Stimulated activated effector memory CD8-positive, alpha-beta T cell treated with anti-CD3 and anti-CD28 coated beads, Interleukin-12 subunit alpha, Interleukin-12 subunit beta, amount 100 ng/mL, for 72 hours (primary cell): ENCODE results near the gene PRMT1.

Source experiments
- ATAC-seq: fragments of 150-1000 bp; cut with Tn5 transposase; 2 replicates; pipeline ENCODE4 v1.10.0; 2021
- DNase-seq, 2 donors: peaks; one replicate each; pipeline ENCODE4 v3.0.0; 2021 to 2022; ENCODE audit warnings: low spot score in 2 of 2
- H3K27ac Mint-ChIP-seq: one replicate; pipeline ENCODE4 v1.8.0; 2022; ENCODE audit warnings: mild to moderate bottlenecking, mixed read lengths
- H3K36me3 Mint-ChIP-seq: one replicate; pipeline ENCODE4 v1.8.0; 2022; ENCODE audit warnings: mild to moderate bottlenecking, mixed read lengths
- H3K4me1 Mint-ChIP-seq: one replicate; pipeline ENCODE4 v1.8.0; 2022; ENCODE audit warnings: mixed read lengths
- H3K4me3 Mint-ChIP-seq: one replicate; pipeline ENCODE4 v1.8.0; 2022; ENCODE audit warnings: mild to moderate bottlenecking, mixed read lengths
- H3K9me3 Mint-ChIP-seq: one replicate; pipeline ENCODE4 v1.8.0; 2022; ENCODE audit warnings: mixed read lengths

Gene PRMT1

GRCh38 chr19:49658566-49659442 is 18.3 kb upstream of the PRMT1 start:
- Mint-ChIP-seq H3K36me3 (peaks cover 89% of the 10 kb centered on the region), H3K27ac (peak overlapping the region; percentile 61), H3K4me1 (peaks cover 16% of the 10 kb centered on the region), H3K9me3 (no peaks in the 10 kb centered on the region), H3K4me3 (no peak overlapping the region)
- ATAC-seq (no peak), DNase-seq (no peak)

GRCh38 chr19:49660338-49660961 is 16.6 kb upstream of the PRMT1 start:
- H3K27ac Mint-ChIP-seq = peak overlapping the region; percentile 61
- DNase-seq (no peak), ATAC-seq (no peak)
- H3K4me3 Mint-ChIP-seq = no peak overlapping the region
- H3K9me3 Mint-ChIP-seq = no peaks in the 10 kb centered on the region
- peaks cover 85% of the 10 kb centered on the region for H3K36me3 Mint-ChIP-seq
- H3K4me1 Mint-ChIP-seq = peaks cover 33% of the 10 kb centered on the region

GRCh38 chr19:49662011-49662410 is 15.1 kb upstream of the PRMT1 start:
- Mint-ChIP-seq H3K4me3 (no peak overlapping the region), H3K4me1 (peaks cover 48% of the 10 kb centered on the region), H3K27ac (no peak overlapping the region), H3K36me3 (peaks cover 76% of the 10 kb centered on the region), H3K9me3 (no peaks in the 10 kb centered on the region)
- DNase-seq (no peak), ATAC-seq (no peak)

- no peak for ATAC-seq
- H3K4me3 Mint-ChIP-seq = peak overlapping the region; percentile 99
- H3K9me3 Mint-ChIP-seq = no peaks in the 10 kb centered on the region
- DNase-seq = no peak
- peaks cover 53% of the 10 kb centered on the region for H3K4me1 Mint-ChIP-seq
- H3K36me3 Mint-ChIP-seq = peaks cover 68% of the 10 kb centered on the region
- H3K27ac Mint-ChIP-seq = peak overlapping the region; percentile 97
Observed at GRCh38 chr19:49663224-49663623, 13.8 kb upstream of the PRMT1 start.

GRCh38 chr19:49664171-49665035 is 12.7 kb upstream of the PRMT1 start:
- H3K9me3 Mint-ChIP-seq = no peaks in the 10 kb centered on the region
- peak overlapping the region; percentile 97 for H3K27ac Mint-ChIP-seq
- H3K4me3 Mint-ChIP-seq = peak overlapping the region; percentile 99
- DNase-seq (peak; percentile 80 to 93), ATAC-seq (peak; percentile 75)
- peaks cover 66% of the 10 kb centered on the region for H3K36me3 Mint-ChIP-seq
- peaks cover 53% of the 10 kb centered on the region for H3K4me1 Mint-ChIP-seq

- Mint-ChIP-seq H3K36me3 (peaks cover 65% of the 10 kb centered on the region), H3K9me3 (no peaks in the 10 kb centered on the region), H3K27ac (peak overlapping the region; percentile 97), H3K4me1 (peaks cover 53% of the 10 kb centered on the region), H3K4me3 (peak overlapping the region; percentile 99)
- ATAC-seq (no peak), DNase-seq (no peak)
Observed at GRCh38 chr19:49665036-49665350, 12.1 kb upstream of the PRMT1 start.

- H3K4me1 Mint-ChIP-seq = peaks cover 53% of the 10 kb centered on the region
- DNase-seq = peak; percentile 94 to 98
- peak within 1 kb of the TSS; percentile 97 for H3K27ac Mint-ChIP-seq
- peak within 1 kb of the TSS; percentile 99 for H3K4me3 Mint-ChIP-seq
- peaks cover 59% of the 10 kb centered on the region for H3K36me3 Mint-ChIP-seq
- ATAC-seq = peak; percentile 90
- no peaks in the 10 kb centered on the region for H3K9me3 Mint-ChIP-seq
Observed at GRCh38 chr19:49665351-49666119, 11.5 kb upstream of the PRMT1 start, which contains the start of the genes BCL2L12 and IRF3. Gene BCL2L12 (plus strand): TSS chr19:49665933. CDS start chr19:49666693, 760 bp downstream. Gene IRF3 (minus strand): TSS chr19:49665857. CDS start chr19:49664838, 1,019 bp downstream.

- ATAC-seq (no peak), DNase-seq (no peak)
- Mint-ChIP-seq H3K36me3 (peaks cover 55% of the 10 kb centered on the region), H3K9me3 (no peaks in the 10 kb centered on the region), H3K27ac (peak overlapping the region; percentile 97), H3K4me1 (peaks cover 53% of the 10 kb centered on the region), H3K4me3 (peak overlapping the region; percentile 99)
Observed at GRCh38 chr19:49666120-49666444, 11.0 kb upstream of the PRMT1 start.

GRCh38 chr19:49667473-49667872 is 9.6 kb upstream of the PRMT1 start:
- ATAC-seq = no peak
- Mint-ChIP-seq H3K36me3 (peaks cover 49% of the 10 kb centered on the region), H3K4me1 (peaks cover 57% of the 10 kb centered on the region), H3K27ac (peak overlapping the region; percentile 97), H3K9me3 (no peaks in the 10 kb centered on the region), H3K4me3 (peak overlapping the region; percentile 99)
- DNase-seq = no peak

- no peaks in the 10 kb centered on the region for H3K9me3 Mint-ChIP-seq
- no peak for ATAC-seq
- H3K27ac Mint-ChIP-seq = no peak overlapping the region
- H3K4me1 Mint-ChIP-seq = peaks cover 45% of the 10 kb centered on the region
- no peak for DNase-seq
- peaks cover 33% of the 10 kb centered on the region for H3K36me3 Mint-ChIP-seq
- no peak overlapping the region for H3K4me3 Mint-ChIP-seq
Observed at GRCh38 chr19:49669516-49669915, 7.6 kb upstream of the PRMT1 start.

GRCh38 chr19:49672131-49672919 is 4.7 kb upstream of the PRMT1 start:
- ATAC-seq = peak; percentile 25
- Mint-ChIP-seq H3K27ac (peak overlapping the region; percentile 68), H3K9me3 (no peaks in the 10 kb centered on the region), H3K36me3 (peaks cover 33% of the 10 kb centered on the region), H3K4me3 (no peak overlapping the region), H3K4me1 (peaks cover 28% of the 10 kb centered on the region)
- peak; percentile 76 to 89 for DNase-seq

GRCh38 chr19:49676136-49676783 is 811 bp upstream of the PRMT1 start:
- ATAC-seq = peak; percentile 14
- peak overlapping the region; percentile 93 for H3K4me3 Mint-ChIP-seq
- peak overlapping the region; percentile 99 for H3K27ac Mint-ChIP-seq
- peaks cover 57% of the 10 kb centered on the region for H3K36me3 Mint-ChIP-seq
- no peaks in the 10 kb centered on the region for H3K9me3 Mint-ChIP-seq
- DNase-seq = no peak
- peaks cover 61% of the 10 kb centered on the region for H3K4me1 Mint-ChIP-seq

GRCh38 chr19:49676784-49677230 is 264 bp upstream of the PRMT1 start:
- H3K4me1 Mint-ChIP-seq = peaks cover 61% of the 10 kb centered on the region
- peak overlapping the region; percentile 93 for H3K4me3 Mint-ChIP-seq
- peak; percentile 92 to 99 for DNase-seq
- peaks cover 60% of the 10 kb centered on the region for H3K36me3 Mint-ChIP-seq
- H3K27ac Mint-ChIP-seq = peak overlapping the region; percentile 99
- ATAC-seq = peak; percentile 87
- no peaks in the 10 kb centered on the region for H3K9me3 Mint-ChIP-seq
